ENCODE data around the gene NUDT19.

- no peak for TF ChIP-seq POLR2A (IDR thresholded peaks at IDR 0.05)
- no peak for TF ChIP-seq CTCF (IDR thresholded peaks at IDR 0.05)
Observed at GRCh38 chr19:32686847-32687475, 4.7 kb upstream of the NUDT19 start.
